Mucosa of stomach (tissue), 1 donor: Measurements from ENCODE around the gene TIGD6.
"Not testable (repeated sequence)": the region's sequence is repeated elsewhere in the genome, so short reads cannot be mapped to it uniquely, and the experiment has no call there.

Experiments used
- H3K27me3 ChIP-seq: one replicate; pipeline ENCODE4 v1.7.0; 2013; ENCODE audit warnings: mild to moderate bottlenecking, low read length; ENCODE audit not compliant: control insufficient read depth, insufficient read depth
- H3K36me3 ChIP-seq: one replicate; pipeline ENCODE4 v1.7.0; 2013; ENCODE audit warnings: low read length; ENCODE audit not compliant: control insufficient read depth, insufficient read depth
- H3K4me1 ChIP-seq: one replicate; pipeline ENCODE4 v1.7.0; 2013; ENCODE audit warnings: mild to moderate bottlenecking, low read length; ENCODE audit not compliant: control insufficient read depth, insufficient read depth
- H3K4me3 ChIP-seq: one replicate; pipeline ENCODE4 v1.7.0; 2013; ENCODE audit warnings: low read length
- H3K9ac ChIP-seq: one replicate; pipeline ENCODE4 v1.7.0; 2013; ENCODE audit warnings: mild to moderate bottlenecking, low read length, moderate library complexity
- H3K9me3 ChIP-seq: one replicate; pipeline ENCODE4 v1.7.0; 2013; ENCODE audit warnings: mild to moderate bottlenecking, low read length, moderate library complexity; ENCODE audit not compliant: control insufficient read depth
- donor health status: Pancreatic carcinoma.

Gene TIGD6

DNA sequence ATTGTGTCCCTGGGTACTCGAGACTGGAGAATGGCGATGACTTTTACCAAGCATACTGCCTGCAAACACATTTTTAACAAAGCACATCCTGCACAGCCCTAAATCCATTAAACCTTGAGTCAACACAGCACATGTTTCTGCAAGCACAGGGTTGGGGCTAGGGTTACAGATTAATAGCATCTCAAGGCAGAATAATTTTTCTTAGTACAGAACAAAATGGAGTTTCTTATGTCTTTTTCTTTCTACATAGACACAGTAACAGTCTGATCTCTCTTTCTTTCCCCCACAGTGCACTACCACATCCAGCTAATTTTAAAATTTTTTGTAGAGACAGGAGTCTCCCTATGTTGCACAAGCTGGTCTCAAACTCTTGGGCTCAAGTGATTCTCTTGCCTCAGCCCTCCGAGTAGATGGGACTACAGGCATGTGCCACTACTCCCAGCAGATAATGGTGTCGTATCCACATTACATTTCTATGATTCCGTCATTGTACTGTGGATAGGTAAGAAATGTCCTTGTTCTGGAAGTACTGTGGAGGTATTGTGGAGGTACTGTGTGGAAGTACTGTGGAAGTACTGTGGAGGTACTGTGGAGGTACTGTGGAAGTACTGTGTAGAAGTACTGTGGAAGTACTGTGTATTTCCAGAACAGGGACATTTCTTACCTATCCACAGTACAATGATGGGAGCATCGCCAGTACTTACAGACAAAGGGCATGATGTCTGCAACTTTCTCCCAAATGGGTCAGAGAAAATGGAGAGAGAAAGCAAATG is 57.1 kb downstream of the TIGD6 start:
- not testable (repeated sequence) for H3K4me1 ChIP-seq, H3K4me3 ChIP-seq, H3K9ac ChIP-seq, H3K27me3 ChIP-seq, H3K36me3 ChIP-seq, H3K9me3 ChIP-seq
